ENCODE measurements around the gene TRAK2. TPM values are rescaled to one million over a fixed set of nuclear protein-coding genes. Genes with fewer than 3 reads are reported as not detected.

The TRAK2 gene
- total RNA-seq, 2 experiments from 2014 or later: 7.1 to 11.9 TPM

DNA sequence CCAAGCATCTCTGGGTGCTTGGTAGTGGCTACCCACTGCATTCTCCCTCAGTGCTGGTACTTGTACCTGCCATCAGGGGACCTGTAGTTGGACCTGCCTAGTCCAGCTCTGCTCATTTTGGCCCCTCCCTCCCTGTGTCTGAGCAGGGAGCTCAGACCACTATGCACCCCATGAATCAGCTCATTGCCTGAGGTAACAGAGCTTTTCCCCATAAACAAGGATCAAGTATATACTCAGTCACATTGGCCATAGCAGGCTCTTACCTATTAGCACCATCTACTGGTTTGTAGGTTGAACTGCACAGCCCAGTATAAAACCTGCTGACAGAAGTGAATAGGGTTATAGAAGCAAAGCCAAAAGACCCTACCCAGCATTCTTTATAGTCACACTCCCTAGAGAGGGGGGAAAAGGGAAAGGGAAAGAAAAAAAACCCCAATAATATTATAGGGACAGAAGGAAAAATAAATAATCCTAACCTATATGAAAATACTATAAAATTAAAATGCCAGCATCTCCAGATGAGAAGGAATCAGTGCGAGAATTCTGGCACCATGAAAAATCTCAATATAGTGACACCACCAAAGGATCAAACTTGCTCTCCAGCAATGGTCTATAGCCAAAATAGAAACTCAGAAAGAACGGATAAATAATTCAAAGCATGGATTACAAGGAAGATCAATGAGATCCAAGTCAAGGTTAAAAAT is 87.2 kb downstream of the TRAK2 start:
- ChIA-PET POLR2A (interaction anchor here (0.7 to 2.1 kb wide), 4 partner anchors 19 to 131 kb away, joined by 3 to 7 read pairs (median 4); no protein-coding TSS in a partner anchor), CTCF (ENCODE audit: unreplicated experiment) (interaction anchor here (0.5 to 1.2 kb wide), 4 partner anchors 12 to 132 kb away, joined by 3 to 4 read pairs (median 4); no protein-coding TSS in a partner anchor)
- peaks cover 7% of the 10 kb centered on the region for H3K36me3 ChIP-seq (ENCODE audit: insufficient read depth, low read length)
- H3K4me3 ChIP-seq (ENCODE audit: low read depth, low read length, poor library complexity, severe bottlenecking): no peak overlapping the region
- no TSS peak for BruUV-seq (replicated peaks)
- H2AFZ ChIP-seq (ENCODE audit: low read length): no peak overlapping the region
- peaks cover 15% of the 10 kb centered on the region for H3K9me3 ChIP-seq (ENCODE audit: low read length)
- H4K20me1 ChIP-seq (ENCODE audit: insufficient read depth, low read length): no peaks in the 10 kb centered on the region
- peak; percentile 70 for DNase-seq (ENCODE audit: low spot score)
- H3K9me2 ChIP-seq (ENCODE audit: insufficient read depth, low read length): no peaks in the 10 kb centered on the region
- H3K4me1 ChIP-seq (ENCODE audit: insufficient read depth, low read length, poor library complexity, severe bottlenecking): no peaks in the 10 kb centered on the region
- H3K79me2 ChIP-seq (ENCODE audit: insufficient read depth, low read depth, low read length): no peaks in the 10 kb centered on the region
- no peak overlapping the region for H3K4me2 ChIP-seq (ENCODE audit: low read length)
- no peak overlapping the region for H3K27ac ChIP-seq (ENCODE audit: low read depth, low read length, poor library complexity, severe bottlenecking)
- intact Hi-C loops (cut with micrococcal nuclease; ENCODE audit: unreplicated experiment): loop anchor here (1.0 kb wide), 1 partner anchor 128 kb away; no protein-coding TSS in a partner anchor
- TF ChIP-seq, protein P1, sequence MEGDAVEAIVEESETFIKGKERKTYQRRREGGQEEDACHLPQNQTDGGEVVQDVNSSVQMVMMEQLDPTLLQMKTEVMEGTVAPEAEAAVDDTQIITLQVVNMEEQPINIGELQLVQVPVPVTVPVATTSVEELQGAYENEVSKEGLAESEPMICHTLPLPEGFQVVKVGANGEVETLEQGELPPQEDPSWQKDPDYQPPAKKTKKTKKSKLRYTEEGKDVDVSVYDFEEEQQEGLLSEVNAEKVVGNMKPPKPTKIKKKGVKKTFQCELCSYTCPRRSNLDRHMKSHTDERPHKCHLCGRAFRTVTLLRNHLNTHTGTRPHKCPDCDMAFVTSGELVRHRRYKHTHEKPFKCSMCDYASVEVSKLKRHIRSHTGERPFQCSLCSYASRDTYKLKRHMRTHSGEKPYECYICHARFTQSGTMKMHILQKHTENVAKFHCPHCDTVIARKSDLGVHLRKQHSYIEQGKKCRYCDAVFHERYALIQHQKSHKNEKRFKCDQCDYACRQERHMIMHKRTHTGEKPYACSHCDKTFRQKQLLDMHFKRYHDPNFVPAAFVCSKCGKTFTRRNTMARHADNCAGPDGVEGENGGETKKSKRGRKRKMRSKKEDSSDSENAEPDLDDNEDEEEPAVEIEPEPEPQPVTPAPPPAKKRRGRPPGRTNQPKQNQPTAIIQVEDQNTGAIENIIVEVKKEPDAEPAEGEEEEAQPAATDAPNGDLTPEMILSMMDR (conservative IDR thresholded peaks at IDR 0.05; ENCODE audit: low read length): peak; percentile 98
- no peak for TF ChIP-seq EZH2phosphoT487 (IDR thresholded peaks at IDR 0.05; ENCODE audit: borderline replicate concordance, low read depth, low read length)

DNA sequence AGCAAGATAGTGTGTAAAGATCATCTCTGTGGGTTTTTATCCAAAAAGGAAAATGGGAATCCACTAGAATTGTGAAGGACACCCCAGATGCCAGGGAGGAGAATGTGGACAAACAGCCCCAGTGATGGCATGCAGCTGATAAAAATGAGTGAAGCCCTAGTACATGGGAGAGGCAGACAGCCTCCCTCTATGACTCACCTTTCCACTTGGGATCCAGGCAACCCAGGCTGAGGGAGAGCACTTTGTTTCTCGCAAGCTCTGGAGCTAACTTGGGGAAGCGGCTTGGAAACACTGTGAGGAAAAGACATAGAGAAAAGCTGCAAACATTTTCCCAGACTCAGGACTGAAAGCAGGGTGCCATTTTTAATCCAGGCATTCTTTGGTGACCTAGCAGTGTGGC is 88.9 kb downstream of the TRAK2 start:
- no peak overlapping the region for H2AFZ ChIP-seq (ENCODE audit: low read length)
- DNase-seq (ENCODE audit: low spot score): no peak
- H3K4me1 ChIP-seq (ENCODE audit: insufficient read depth, low read length, poor library complexity, severe bottlenecking): no peaks in the 10 kb centered on the region
- intact Hi-C loops (cut with micrococcal nuclease; ENCODE audit: unreplicated experiment): no loop called here
- peaks cover 15% of the 10 kb centered on the region for H3K9me3 ChIP-seq (ENCODE audit: low read length)
- no peak overlapping the region for H3K4me3 ChIP-seq (ENCODE audit: low read depth, low read length, poor library complexity, severe bottlenecking)
- H3K36me3 ChIP-seq (ENCODE audit: insufficient read depth, low read length): peaks cover 7% of the 10 kb centered on the region
- POLR2A ChIA-PET: interaction anchor here (0.8 kb wide), 1 partner anchor 20 kb away, joined by 3 read pairs; no protein-coding TSS in a partner anchor
- no peaks in the 10 kb centered on the region for H3K9me2 ChIP-seq (ENCODE audit: insufficient read depth, low read length)
- BruUV-seq (replicated peaks): no TSS peak
- CTCF ChIA-PET (ENCODE audit: unreplicated experiment): no interaction called here
- H3K27ac ChIP-seq (ENCODE audit: low read depth, low read length, poor library complexity, severe bottlenecking): no peak overlapping the region
- H4K20me1 ChIP-seq (ENCODE audit: insufficient read depth, low read length): no peaks in the 10 kb centered on the region
- H3K79me2 ChIP-seq (ENCODE audit: insufficient read depth, low read depth, low read length): no peaks in the 10 kb centered on the region
- H3K4me2 ChIP-seq (ENCODE audit: low read length): no peak overlapping the region
- TF ChIP-seq, protein P1 (conservative IDR thresholded peaks at IDR 0.05; ENCODE audit: low read length): no peak
- no peak for TF ChIP-seq EZH2phosphoT487 (IDR thresholded peaks at IDR 0.05; ENCODE audit: borderline replicate concordance, low read depth, low read length)

Measured in OCI-LY7 (cell line).